Activated T-cell treated with anti-CD3 and anti-CD28 coated beads for 48 hours (primary cell): ENCODE measurements around the gene LRRC27.

ENCODE experiments used
- DNase-seq: peaks from one replicate; pipeline ENCODE4 v3.0.0-alpha.2; 2020; ENCODE audit warnings: low read depth

The LRRC27 gene

DNA sequence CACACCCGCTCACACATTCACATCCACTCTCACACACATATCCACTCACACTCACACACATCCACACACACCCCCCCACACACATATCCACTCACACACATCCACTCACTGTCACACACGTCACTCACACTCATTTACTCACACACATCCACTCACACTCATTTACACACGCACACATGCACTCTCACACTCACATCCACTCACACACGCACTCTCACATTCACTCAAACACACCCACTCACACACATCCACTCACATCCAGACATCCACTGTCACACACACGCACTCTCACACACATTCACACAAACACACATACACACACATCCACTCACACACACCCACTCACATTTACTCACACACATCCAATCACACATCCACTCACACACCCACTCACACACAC, 83.3 kb downstream of the LRRC27 start:
- no peak for DNase-seq

- no peak for DNase-seq
These were observed 84.0 kb downstream of the LRRC27 start for GRCh38 chr10:132415956-132416355.

GRCh38 chr10:132416566-132417256, 84.7 kb downstream of the LRRC27 start:
- no peak for DNase-seq

- DNase-seq: no peak
These were observed 85.4 kb downstream of the LRRC27 start for GRCh38 chr10:132417257-132417910.

DNA sequence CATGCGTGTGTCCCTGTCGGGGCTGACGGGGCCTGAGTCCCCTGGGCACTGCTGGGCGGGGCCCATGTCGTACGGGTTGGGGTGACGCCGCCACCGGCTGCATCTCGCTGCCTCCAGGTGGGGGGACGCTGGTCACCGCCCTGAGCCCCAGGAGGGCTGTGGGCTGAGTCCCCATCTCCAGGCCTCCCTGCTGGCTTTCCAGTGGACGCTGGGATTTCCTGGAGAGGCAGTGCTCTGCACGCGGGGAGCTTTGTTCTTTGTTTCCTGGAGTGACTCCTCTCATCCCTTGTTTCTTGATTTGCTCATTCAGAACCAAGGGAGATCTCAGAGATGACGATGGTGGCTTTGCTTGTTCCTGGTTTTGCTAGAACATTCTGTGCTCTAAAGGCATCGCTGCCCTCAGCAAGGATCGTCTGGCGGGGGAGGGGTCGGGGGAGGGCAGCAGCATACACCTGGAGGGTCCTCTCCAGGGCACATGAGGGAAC, 86.0 kb downstream of the LRRC27 start:
- no peak for DNase-seq

- DNase-seq: no peak
These were observed 86.8 kb downstream of the LRRC27 start for GRCh38 chr10:132418527-132419416.

- DNase-seq: no peak
These were observed 87.8 kb downstream of the LRRC27 start for GRCh38 chr10:132419538-132420468.

DNA sequence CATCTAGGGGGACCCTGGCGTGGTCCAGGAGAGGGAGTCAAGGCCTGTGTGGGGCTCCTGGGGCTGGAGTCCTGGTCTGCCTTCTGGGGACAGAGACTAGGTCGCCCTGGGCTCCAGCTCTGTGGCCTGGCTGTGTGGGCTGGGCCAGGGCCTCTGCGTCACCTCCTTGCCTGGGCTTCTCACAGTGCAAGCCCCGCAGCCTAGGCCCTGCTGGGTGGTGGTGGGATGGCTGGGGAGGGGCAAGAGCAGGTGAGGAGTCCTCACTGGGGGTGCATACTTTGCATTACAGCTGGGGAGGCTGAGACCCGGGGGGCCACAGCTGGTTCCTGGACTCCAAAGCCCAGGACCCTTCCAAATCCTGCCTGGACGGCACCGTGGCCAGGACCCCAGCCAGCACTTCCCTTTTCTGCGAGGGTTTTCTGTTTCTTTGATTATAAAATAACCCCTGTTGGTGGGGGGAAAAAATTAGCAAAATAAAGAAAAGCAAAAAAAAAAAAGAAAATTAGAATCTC, 88.5 kb downstream of the LRRC27 start:
- no peak for DNase-seq

DNA sequence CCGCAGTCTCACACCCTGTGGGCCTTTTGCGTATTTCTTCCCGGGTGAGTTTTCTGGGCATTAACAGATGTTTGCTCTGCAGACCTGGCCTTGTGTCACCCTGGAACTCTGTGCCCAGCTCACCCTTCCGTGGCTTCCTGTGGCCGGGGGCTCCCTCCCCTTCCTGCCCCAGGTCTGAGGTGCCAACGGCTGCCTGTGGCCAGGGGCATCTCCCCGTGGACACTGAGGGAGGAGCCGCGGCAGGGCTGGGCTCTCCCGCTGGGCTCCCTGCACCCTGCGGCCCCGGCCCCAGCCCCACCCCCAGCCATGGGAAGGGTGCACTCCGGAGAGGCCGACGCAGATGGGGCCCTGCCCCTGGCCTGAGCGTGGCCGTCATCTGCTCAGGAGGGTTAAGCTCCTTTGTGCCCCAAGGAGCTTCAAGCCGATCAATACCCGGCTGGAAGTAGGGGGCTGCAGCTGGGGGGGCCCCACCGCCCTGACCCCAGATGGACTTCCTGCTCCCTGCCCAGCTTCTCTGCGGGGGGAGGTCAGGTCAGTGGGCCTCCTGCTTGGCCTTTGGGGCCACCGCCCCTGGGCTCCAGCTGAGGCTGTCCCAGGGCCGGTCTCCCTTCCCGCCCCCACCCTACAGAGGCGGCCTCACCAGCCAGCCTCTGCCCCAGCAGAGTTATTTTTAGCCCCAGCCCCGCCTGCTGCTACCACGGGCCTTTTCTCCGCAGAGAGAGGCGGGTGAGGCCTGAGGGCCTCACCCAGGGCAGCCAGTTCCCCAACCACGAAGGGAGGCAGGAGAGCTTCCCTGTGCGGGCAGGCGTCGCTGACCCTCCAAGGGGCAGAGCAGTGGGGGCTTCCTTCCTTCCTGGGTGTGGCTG, 89.2 kb downstream of the LRRC27 start:
- no peak for DNase-seq

DNA sequence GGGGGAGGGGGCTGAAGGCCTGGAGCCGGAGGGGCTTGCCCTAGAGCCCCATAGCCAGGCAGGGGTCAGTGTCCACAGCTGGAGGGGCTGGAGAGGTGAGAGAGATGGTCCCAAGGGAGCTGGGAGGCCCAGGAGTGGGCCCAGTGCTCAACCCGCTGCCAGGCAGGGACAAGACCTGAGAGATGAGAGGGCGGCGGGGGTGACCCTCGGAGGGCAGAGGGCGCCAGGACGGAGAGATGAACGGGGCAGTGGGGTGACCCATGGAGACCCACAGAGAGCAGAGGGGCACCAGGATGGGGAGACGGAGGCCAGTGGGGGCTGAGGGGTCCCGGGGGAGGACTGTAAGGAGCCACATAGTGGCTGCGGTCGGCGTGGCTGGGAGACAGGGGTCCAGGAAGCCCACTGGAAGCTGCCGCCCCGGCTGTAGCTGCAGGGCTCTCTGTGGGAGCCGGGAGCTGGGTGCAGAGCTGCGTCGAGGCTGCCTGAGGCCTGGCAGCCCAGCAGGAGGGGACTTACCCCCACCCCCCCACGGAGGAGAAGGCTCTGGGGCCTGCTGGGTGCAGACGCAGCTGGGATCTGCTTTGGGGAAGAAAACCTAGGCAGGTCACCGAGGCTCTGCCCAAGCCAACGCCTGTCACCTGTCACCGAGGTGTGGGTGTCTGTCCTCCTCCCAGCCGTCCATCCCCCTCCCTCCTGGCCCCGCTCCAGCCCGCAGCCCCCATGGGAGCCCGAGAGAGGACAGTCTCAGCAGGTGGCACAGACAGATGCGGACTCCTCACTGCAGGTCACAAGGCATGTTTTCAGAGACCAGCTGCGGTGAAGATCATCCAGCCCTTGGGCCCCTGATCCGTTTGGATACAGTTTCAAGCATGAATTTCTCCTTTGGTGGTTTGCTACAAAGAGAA, 90.1 kb downstream of the LRRC27 start:
- no peak for DNase-seq

DNA sequence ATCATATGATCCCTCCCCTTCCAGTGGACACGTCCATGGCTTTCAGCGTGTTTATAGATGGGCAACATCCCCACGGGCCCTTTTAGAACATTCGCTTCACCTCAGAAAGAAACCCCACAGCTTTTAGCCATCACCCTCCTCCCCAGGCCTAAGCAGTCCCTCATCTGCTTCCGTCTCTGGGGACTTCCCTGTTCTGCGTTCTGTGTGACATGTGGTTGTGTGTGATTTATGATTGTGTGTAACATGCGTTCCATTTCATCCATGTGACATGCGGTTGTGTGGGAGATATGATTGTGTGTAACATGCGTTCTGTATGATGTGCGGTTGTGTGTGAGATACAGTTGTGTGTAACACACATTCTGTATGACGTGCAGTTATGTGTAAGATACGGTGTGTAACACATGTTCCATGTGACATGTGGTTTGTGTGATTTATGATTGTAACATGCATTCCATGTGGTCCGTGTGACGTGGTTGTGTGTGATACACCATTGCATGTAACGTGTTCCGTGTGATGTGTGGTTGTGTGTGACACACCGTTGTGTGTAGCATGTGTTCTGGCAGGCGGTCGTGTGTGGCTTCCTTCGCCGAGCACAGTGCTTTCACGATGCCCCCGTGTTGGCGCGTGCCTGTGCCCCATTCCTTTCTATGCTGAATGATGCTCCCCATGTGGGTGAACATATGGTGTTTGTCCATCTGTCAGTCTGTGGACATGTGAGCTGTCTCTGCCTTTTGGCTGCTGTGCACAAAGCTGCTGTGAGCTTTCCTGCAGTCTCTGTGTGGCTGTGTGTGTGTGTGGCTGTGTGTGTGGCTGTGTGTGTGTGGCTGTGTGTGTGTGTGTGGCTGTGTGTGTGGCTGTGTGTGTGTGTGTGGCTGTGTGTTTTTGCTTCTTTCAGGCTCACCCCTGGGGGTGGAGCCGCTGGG, 91.2 kb downstream of the LRRC27 start:
- DNase-seq: no peak

- DNase-seq: no peak
These were observed 92.2 kb downstream of the LRRC27 start for GRCh38 chr10:132423966-132424861.

DNA sequence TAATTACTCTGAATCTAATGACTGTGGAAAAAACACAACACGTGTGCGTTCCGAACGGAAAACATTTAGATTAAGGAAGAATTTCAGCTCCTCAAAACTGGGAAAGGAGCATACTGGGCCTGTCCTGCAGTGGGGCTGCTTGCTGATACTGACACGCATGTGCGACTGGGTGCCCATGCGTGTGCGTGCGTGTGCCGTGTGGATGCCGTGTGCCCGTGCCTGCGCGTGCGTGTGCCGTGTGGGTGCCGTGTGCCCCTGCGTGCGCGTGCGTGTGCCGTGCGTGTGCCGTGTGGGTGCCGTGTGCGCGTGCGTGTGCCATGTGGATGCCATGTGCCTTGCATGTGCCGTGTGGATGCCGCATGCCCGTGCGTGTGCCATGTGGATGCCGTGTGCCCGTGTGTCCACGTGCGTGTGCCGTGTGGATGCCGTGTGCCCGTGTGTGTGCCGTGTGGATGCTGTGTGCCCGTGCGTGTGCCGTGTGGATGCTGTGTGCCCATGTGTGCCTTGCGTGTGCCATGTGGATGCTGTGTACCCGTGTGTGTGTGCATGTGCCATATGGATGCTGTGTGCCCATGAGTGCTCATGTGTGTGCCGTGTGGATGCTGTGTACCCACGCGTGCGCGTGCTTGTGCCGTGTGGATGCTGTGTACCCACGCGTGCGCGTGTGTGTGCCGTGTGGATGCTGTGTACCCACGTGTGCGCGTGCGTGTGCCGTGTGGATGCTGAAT, 93.2 kb downstream of the LRRC27 start:
- no peak for DNase-seq

DNA sequence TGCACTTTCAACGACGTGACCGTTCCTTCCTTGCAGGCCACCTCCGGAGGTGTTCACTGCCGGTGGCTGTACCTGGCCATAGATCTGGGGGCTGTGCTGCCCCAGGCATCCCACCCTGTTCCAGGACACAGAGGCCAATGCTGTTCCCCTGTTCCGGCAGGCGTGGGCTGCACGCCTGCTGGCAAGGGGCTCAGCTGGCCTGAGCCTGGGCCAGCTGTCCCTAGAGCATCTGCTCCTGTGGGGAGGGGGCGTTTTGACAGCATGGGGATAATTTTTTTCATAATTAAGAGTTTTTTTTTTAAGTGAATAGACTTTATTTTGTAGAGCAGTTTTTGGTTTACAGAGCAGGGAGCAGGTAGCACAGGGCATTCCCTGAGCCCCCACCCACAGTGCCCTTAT, 93.8 kb downstream of the LRRC27 start:
- no peak for DNase-seq

GRCh38 chr10:132427006-132427771, 95.2 kb downstream of the LRRC27 start:
- DNase-seq: no peak

DNA sequence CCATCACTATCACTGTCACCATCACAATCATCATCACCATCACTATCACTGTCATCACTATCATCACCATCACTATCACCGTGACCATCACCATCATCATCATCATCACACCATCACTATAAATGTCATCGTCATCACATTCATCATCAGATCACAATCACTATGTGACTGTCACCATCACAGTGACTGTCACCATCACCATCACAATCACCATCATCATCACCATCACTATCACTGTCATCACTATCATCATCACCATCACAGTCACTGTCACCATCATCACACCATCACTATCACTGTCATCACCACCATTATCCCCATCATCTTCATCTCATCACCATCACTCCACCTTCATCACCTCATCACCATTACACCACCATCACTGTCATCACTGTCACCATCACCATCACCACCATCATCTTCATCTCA, 96.0 kb downstream of the LRRC27 start:
- DNase-seq: no peak
